GM21447 (cell line): Measurements from ENCODE around the gene SRPRA.
"Not testable (repeated sequence)": the region's sequence is repeated elsewhere in the genome, so short reads cannot be mapped to it uniquely, and the experiment has no call there.

ENCODE experiments used
- ATAC-seq: cut with Tn5 transposase; IDR thresholded peaks from one replicate; pipeline ENCODE4 v1.9.1; 2021; ENCODE audit not compliant: unreplicated experiment

SRPRA gene, protein sequence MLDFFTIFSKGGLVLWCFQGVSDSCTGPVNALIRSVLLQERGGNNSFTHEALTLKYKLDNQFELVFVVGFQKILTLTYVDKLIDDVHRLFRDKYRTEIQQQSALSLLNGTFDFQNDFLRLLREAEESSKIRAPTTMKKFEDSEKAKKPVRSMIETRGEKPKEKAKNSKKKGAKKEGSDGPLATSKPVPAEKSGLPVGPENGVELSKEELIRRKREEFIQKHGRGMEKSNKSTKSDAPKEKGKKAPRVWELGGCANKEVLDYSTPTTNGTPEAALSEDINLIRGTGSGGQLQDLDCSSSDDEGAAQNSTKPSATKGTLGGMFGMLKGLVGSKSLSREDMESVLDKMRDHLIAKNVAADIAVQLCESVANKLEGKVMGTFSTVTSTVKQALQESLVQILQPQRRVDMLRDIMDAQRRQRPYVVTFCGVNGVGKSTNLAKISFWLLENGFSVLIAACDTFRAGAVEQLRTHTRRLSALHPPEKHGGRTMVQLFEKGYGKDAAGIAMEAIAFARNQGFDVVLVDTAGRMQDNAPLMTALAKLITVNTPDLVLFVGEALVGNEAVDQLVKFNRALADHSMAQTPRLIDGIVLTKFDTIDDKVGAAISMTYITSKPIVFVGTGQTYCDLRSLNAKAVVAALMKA

DNA sequence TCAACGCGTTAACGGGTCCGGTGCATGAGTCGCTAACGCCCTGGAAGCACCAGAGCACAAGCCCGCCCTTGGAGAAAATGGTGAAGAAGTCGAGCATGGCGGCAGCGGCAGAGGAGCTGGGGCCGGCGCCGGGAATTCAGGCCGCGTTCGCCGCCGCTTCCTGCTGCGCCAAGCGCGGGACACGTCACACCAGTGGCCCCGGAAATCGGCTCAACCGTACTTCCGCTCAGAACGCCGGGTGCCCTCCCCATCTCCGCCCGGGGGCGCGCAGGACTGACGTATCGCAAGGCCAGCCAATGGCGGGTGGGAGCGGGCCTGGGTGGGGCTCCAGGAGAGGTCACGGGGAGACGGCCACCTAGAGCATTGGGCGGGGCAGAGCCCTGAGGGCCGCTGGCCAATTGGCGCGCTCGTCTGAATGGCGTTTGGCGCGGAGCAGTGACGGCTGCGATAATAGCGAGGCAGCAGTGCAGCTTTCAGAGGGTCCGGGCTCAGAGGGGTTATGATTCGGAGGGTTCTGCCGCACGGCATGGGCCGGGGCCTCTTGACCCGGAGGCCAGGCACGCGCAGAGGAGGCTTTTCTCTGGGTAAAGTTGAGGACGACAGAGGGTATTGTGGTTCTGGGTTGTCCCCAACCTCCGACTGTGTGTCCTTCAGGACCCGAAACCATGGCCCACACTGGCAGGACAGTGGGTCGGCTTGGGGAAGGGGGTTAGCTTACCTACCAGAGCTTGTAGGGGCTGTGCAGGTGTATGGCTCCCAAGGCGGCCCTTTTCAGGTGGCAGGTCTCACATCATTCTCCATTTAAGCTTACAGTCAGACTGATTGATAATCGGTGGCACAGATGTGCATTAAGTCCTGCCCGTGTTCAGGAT lies at the start of gene SRPRA, which contains the start of gene FOXRED1:
Gene SRPRA (minus strand): TSS at position 188 of the 872 bp plus-strand sequence. CDS start 91 bp downstream, at position 97.
Gene FOXRED1 (plus strand): TSS at position 447 of the 872 bp plus-strand sequence. CDS start 53 bp downstream, at position 500.
- ATAC-seq: peak; percentile 99

DNA sequence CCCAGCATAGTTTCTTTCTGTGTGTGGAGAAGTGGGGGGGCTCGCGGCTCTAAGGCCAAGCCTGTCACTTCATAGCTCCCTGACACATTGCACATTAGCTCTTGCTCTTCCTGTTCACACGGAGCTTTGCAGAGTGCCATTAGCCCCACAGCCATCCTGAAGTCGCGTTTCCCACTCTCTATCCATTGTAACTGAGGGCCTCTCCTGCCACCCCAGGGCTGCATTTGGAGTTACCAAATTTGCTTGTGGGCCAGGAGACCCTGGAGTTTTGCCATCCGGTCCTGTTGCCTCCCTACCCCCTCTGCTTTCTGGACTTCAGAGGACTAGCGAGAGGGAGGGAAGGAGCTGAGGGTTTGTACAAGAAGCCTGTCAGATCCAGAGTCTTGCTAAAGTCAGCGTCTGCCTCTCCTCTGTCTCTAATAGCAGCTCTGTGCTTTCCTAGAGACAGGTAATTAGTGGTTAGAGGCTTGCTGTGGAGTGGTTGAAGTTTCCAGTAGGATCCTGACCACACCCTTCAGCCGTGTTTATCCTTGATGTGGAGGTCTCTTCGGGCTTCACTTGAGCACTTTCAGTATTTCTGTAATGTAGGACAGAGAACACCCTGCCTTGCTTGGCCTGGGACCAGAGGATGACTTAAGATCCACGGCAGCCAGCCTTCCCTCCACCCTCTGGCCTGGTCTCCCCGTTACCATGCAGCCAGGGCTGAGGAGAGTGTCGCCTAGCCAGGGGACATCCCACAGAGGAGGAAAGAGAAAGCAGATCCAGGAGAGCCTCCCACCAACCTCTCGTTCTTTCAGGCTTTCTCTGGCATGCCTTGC lies 49.3 kb upstream of the SRPRA start:
- ATAC-seq: peak; percentile 28

DNA sequence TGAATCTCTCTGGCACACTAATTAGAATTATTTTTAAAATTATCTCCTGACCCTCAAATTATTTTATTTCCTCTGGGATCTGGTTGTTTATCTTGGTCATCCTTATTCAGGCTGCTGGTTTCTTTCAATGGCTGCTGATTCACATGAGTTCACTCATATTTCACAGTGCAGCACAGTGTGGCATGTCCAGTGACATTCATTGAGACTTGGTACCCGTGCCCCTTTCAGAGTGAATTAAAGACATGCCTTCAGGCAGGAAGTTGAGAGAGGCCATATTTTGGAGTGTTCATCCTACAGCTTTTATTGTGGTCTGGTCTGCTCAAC lies 48.7 kb upstream of the SRPRA start:
- ATAC-seq: no peak

DNA sequence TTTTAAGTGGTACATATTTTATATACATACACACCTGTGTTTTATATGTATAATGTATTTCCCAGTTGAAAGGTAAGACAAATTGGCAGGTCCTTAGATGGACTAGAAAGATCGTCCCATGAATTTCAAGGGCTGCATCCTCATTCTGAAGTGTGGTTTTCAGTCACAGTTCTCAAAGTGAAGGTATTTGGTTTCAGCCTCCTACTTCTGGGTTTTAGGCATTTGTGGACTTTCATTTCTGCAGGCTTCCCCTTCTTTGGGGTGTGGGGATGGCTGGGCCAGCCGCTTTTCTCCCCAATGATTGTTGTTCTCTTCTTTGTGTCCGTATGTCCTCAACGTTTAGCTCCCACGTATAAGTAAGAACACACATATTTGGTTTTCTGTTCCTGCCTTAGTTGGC lies 45.1 kb upstream of the SRPRA start:
- ATAC-seq: no peak

DNA sequence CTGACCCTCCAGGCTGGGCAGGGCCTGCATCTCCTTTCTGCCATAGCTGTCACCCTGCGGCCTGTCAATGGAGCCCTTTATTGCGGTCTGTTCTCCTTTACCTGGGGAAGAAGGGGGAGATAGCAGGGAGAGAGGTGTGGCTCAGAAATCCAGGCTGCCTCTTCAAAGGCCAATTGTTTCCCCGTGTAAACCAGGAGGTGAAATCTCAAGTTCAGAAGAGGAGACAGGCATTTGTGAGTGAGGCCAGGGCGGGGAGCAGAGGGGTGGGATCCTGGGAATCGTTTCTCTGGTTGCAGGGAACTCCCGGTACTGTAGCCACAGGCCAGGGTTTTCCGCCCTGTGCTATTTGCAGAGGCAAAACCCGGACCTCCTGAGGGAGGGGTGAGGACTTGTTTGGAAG lies 44.3 kb upstream of the SRPRA start:
- ATAC-seq: no peak

DNA sequence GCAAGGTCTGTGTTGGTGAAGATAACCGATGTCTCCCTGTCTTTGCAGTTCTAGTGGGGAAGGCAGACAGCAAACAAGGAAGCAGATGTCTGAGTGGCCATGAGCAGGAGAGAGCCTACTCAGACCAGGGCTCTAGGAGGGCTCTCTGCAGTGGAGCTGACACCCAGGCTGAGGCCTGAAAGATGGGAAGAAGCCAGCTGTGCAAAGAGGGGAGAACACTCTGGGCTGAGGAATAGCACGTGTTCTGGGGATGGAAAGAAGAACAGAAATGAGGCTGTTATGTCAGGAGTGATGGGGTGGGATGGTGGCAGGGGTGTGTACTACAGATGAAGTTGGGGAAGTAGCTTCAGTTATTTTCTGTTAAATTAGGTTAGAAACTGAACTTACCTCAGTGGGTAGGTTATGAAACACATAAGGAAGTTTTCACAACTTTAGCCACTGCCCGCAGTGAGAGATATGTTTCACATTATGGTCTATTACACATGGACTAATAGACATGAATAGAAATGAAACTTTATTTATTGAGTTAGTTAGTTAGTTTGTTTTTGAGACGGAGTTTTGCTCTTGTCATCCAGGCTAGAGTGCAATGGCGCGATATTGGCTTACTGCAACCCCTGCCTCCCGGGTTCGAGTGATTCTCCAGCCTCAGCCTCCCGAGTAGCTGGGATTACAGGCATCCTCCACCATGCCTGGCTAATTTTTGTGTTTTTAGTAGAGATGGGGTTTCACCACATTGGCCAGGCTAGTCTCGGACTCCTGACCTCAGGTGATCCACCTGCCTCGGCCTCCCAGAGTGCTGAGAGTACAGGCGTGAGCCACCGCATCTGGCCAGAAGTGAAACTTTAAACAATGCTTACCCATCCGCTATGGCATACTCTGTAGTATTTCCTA lies 43.0 kb upstream of the SRPRA start:
- peak; percentile 73 for ATAC-seq

DNA sequence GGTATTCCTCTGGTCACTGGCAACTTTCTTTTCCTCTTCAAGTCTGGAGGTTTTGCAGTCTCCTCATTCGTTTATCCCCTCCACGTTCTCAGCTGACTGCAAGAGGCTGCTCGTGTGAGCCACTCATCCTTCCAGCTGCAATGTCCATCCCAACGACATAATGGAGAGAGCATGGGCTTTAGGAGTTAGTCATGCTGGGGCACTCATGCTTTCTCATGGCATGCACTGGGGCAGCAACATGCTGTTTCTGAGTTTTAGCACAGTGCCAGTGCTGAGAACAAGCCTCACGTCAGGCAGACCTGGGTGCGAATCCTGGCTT lies 42.3 kb upstream of the SRPRA start:
- ATAC-seq: no peak

DNA sequence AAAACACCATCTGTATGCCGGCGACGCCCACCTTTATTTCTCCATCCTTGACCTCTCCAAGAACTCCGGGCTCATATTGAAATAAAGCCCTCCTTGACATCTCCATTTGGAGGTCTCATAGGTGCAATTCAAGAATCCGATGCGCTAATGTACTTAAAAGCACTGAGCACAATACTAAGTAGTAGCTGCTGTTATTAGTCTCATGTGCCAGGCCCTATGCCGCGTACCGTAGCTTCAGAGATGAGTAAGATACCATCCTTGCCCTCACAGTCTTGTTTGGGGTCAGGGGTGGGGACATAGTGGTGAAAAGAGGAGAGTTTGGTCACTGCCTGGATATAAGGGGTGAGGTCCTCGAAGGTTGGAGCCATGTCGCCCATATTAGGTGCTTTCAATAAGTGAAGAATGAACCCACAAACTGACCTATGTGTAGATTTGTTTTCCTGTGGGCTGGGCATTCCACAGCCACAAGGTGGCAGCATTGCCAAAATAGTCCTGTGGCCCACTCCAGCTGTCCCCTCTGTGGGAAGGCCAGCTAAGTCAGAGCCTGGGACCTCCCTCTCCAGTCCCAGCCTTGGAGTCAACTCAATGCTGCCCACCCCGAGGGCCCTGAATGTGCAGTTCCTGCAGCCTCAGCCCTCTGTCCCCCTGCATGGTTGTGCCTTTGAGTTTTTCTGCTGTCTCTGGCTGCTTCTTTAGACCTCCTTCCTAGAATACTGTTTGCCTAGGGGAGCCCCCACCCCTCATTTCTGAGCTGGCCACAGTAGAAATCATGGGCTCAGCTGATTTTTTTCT lies 41.7 kb upstream of the SRPRA start:
- no peak for ATAC-seq

DNA sequence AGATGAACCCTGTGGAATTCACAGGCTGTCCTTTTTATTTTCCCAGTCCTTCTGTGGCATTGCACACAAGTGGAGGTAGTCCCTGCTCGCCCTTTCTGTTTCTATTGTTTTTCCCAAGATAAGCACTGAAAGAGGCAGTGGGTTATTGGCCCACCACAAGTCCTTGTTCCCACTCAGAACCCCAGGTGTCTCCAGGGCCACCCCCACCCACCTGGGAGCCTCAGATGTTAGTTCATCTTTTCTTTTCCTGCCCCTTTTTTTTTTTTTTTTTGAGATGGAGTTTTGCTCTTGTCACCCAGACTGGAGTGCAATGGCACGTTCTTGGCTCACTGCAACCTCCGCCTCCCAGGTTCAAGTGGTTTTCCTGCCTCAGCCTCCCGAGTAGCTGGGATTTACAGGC lies 40.1 kb upstream of the SRPRA start:
- not testable (repeated sequence) for ATAC-seq

DNA sequence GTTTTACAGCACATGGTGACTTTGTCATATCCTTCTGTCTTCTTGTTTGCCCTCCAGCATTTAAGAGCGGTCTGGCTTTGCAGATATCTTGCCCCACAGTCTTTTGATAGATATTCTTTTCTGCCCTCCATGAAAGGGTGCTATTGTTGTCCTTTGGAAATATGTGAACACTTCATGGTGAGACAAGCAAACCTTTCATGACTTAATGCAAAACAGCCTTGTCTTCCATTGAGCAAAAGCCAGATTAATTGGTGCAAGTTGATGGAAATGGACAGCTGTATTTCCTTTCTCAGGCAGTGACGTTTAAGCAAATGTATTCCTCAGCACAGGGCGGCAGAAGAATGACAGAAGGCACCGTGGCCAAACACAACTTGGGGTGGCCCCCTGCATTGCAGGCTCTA lies 39.6 kb upstream of the SRPRA start:
- ATAC-seq: no peak

DNA sequence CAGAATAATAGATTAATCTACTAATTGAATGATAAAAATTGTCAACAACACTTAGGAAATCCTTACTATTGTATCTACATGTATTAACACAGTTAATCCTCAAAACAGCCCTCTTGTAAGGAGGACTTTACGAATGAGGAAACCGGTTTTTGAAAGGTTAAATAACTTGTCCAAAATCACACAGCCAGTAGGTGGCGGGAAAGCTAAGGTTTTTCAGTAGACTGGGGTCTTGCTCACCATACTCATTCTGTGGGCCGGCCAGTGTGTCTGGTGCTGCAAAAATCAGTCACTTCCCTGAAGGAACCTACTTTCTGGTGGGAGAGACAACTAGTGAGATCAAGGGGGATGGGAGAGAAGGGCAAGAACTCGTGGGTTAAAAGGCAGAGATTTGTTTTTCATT lies 39.0 kb upstream of the SRPRA start:
- no peak for ATAC-seq

DNA sequence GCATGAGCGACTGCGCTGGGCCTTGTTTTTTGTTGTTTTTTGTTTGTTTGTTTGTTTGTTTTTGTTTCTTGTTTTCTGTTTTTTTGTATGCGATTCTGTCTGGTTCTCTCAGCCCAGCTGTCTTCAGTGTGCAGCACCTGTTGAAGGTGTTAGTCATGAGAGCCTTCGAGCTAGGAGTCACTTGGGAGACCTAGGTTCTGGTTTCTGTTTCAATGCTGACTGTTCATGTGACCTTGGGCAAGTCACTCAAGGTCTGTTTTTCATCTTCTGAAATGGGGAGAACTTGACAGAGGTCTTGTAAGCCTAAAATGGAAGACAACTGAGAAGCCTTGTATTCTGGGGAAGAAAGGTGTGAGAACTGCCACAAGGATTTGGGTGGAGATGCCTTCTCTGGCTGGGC lies 37.0 kb upstream of the SRPRA start:
- peak; percentile 55 for ATAC-seq

DNA sequence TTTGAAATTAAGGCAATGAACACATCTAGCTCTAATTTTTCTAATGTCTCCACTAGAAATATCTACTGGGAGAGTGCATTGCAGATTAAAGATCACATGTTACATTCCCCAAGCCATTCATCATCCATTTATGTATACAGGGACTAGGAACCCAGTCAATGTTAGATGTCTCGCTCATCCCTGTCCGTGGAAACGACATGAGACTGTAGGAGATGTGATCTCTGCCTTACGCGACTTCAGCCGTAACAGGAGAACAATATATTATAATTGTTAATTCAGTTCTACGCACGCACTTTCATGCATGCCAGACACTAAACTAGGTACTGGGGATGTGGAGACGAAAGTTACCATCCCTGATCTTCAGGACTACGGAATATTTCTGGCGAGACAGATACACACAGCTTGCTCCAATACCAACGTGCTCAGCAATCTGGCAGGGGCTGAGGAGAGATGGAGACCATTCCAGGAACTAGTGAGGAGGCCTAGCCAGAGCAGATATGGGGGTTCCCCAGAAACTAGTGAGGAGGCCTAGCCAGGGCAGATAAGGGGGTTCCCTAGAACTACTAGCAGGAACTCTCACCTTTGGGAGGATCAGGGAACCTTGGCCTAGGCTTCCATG lies 35.9 kb upstream of the SRPRA start:
- peak; percentile 31 for ATAC-seq

DNA sequence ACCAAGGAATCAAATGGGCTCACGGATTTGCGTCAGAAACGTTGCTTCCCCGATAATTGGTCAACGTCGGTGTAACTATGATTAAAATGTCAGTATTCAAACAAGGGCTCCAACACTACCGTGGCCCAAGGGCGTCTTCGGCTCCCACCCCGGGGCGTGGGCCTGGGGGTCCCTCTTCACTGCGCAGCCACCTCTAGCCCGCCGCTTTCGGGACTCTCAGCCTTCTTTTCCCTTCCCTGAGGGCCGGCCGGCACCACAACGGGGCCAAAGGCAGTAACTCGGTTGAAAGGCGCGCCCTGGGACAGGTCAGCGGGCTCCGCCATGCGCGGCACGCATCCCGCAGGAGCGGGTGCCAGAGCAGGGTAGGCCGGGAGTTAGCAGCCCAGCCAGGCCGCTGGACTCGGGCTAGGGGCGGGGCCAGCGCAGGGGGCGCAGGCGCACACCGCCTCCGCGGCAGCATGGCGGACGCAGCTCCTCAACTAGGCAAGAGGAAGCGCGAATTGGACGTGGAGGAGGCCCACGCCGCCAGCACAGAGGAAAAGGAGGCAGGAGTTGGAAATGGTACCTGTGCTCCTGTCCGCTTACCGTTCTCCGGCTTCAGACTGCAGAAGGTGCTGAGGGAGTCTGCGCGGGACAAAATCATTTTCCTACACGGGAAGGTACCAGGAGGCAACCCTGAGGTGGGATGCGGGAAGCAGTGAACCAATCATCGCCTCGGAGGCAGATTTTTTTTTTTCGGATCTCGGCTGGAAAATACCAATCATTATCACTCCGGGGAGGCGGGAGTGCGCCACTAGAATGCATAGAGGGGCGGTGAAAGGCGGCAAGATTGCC lies 35.1 kb upstream of the SRPRA start, which contains the start of gene DCPS:
Gene DCPS (plus strand): TSS at position 438 of the 834 bp plus-strand sequence. CDS start 21 bp downstream, at position 459.
- ATAC-seq: peak; percentile 77

DNA sequence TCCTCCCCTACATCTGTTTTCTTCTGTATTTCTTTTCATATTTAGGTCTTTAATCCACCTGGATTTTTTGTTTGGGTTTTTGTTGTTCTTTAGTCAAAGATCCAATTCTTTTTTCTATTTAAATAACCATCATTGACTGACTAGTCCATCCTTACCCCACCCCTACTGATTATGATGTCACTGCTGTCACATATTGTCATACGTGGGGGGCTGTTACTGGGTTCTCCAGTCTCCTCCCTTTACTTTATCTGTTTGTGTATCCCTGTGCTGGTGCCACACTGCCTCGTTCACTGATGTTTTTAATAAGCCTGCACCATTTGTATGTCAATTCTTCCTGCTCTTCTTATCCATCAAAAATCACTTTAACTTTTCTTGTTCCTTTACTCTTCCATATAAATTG lies 28.3 kb upstream of the SRPRA start:
- no peak for ATAC-seq

DNA sequence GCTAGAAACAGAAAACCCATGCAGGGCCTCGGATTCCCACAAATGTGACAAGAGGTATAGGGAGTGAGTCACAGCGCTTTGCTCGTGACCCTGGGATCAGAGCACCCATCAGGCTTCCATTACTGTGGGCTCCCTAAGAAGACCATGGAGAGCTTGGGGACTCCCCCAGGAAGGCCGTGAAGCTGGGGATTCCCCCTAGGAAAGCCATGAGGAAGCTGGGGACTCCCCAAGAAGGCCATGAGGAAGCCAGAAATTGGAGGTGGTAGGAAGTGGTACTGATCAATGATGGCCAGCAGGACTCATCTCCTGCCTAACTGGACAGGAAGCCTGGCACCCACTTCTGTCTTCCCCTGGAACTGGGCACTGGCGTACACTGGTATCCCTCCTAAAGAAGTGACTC lies 25.0 kb upstream of the SRPRA start:
- ATAC-seq: no peak

DNA sequence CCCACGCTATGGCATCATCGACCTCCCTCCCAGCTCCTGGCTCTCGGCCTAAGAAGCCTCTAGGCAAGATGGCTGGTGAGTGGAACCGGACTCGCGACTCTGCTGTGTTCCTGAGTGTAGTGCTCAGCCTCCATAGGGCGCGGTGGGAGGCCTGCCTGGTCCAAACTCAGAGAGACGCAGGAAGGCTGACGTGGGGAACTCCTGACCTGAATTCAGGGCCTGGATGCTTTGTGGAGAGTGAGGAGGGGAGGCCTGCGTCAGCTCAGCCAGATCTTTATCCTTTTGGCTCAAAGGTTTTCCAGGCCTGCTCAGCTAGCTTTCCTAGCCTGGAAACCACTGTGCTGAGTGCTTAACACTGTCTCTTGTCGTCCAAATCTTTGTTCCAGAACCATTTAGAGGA lies 22.2 kb upstream of the SRPRA start:
- no peak for ATAC-seq

DNA sequence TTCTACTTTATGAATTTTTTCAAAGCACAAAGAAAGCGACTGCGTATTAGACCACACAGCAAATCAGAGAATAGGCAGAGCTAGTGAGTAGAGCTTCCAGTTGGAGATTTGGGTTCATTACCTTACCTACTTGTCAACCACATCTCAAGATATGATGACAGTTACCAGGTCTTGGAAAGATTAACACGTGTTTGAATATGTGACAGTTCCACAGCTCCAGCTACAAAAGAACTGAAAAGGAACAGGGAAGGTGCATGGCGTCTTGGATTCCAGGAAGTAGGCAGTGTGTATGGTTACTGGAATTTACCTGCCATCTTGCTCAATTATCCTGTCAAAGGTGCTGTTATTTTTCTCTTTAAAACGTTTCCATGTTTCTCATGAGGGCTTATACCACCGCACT lies 19.5 kb upstream of the SRPRA start:
- ATAC-seq: no peak
